ENCODE measurements around the gene GAMT.

DNA sequence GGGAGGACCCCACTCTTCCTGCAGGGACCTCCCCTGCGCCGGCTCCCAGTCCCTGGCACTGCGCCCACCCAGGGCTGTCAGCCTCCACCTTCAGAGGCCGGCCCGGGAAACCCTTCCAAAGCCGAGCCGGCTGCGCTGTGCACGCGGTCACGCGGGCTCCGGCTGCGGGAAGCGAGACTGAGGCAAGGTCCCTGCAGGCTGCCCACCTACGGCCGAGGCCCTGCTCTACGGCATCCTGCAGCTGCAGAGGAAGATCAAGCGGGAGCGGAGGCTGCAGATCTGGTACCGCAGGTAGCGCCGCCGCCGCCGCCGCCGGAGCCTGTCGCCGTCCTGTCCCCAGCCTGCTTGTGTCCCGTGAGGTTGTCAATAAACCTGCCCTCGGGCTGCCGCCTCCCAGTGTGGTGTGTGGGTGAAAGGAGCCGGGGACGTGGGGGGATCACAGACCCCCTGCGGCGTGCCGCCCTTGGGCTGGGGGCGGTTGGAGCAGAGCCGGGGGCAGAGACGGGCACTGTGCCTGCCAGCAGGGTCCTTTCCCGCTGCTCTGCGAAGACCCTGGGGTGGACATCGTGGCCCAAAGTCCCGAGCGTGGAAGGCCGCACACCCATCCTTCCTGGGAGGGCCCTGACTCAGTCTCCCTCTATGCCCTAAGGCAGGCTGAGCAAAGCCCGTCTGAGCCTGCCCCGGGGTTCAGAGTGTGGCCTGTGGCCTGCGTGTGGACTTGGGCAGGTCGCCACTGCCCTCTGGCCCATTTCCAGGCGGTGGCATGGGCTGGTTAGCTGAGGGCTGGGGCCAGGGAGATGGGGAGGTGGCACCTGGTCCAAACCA lies 5.9 kb downstream of the GAMT start:
- no peak for TF ChIP-seq POLR2AphosphoS5 (IDR thresholded peaks at IDR 0.05; ENCODE audit: low read depth, low read length)
- TF ChIP-seq TAF1 (IDR thresholded peaks at IDR 0.05; ENCODE audit: borderline replicate concordance, low read depth, low read length), result no peak
- TF ChIP-seq POLR2A (IDR thresholded peaks at IDR 0.05; ENCODE audit: low read depth, low read length), result no peak; the same call in 1 of the 2 replicates
